H1 (cell line): ENCODE results near the gene MYL6B. TPM values are rescaled to one million over a fixed set of nuclear protein-coding genes. Genes with fewer than 3 reads are reported as not detected.

Experiments used
- CTCF ChIA-PET: fragments of 300-600 bp; sonication (Branson Sonifier 250); formaldehyde crosslinking; loops from one replicate; lab custom pipeline; 2021; ENCODE audit not compliant: partially characterized antibody; lab: Charles Lee
- POLR2A ChIA-PET: fragments of 300-600 bp; sonication (Branson Sonifier 250); formaldehyde crosslinking; loops from one replicate; lab custom pipeline; 2021; ENCODE audit warnings: inconsistent platforms; ENCODE audit not compliant: partially characterized antibody; lab: Charles Lee
- DNase-seq, 2 experiments: peaks; one replicate each; pipeline versions ENCODE4 v3.0.0 to v3.0.0-alpha.2; 2010 to 2022; ENCODE audit warnings: low spot score in 2 of 2, low read depth in 1 of 2, mixed read lengths in 1 of 2
- FAIRE-seq: peaks from 2 replicates; lab custom pipeline; 2011; peaks lifted over from hg19 to GRCh38; lab: Jason Lieb, UNC
- H2AFZ ChIP-seq: 2 replicates; pipeline ENCODE4 v1.8.1; 2012; ENCODE audit warnings: low read length, inconsistent platforms
- H2AK5ac ChIP-seq: 2 replicates; pipeline ENCODE4 v1.6.1; 2013; ENCODE audit warnings: low read depth, low read length
- H2BK120ac ChIP-seq: replicated peaks from 2 replicates; pipeline ENCODE3; 2013; ENCODE audit warnings: low read depth, low read length, inconsistent platforms
- H2BK12ac ChIP-seq: 2 replicates; pipeline ENCODE4 v1.6.1; 2013; ENCODE audit warnings: low read depth, low read length
- H2BK15ac ChIP-seq: 2 replicates; pipeline ENCODE4 v1.6.1; 2013; ENCODE audit warnings: low read length
- H2BK20ac ChIP-seq: 2 replicates; pipeline ENCODE4 v1.6.1; 2013; ENCODE audit warnings: low read length
- H2BK5ac ChIP-seq: 2 replicates; pipeline ENCODE4 v1.6.1; 2013; ENCODE audit warnings: low read depth, low read length
- H3K14ac ChIP-seq: 2 replicates; pipeline ENCODE4 v1.6.1; 2013; ENCODE audit warnings: inconsistent platforms; ENCODE audit not compliant: insufficient read length
- H3K18ac ChIP-seq: 2 replicates; pipeline ENCODE4 v1.6.1; 2013; ENCODE audit warnings: low read length; ENCODE audit errors: extremely low read depth
- H3K23ac ChIP-seq: 2 replicates; pipeline ENCODE4 v1.6.1; 2013; ENCODE audit warnings: inconsistent platforms; ENCODE audit not compliant: insufficient read length
- H3K23me2 ChIP-seq: 2 replicates; pipeline ENCODE4 v1.6.1; 2013; ENCODE audit warnings: low read depth, low read length
- H3K27ac ChIP-seq: 2 replicates; pipeline ENCODE4 v1.6.1; 2011; ENCODE audit warnings: low read depth, low read length, inconsistent platforms
- H3K27me3 ChIP-seq, 4 experiments: replicated peaks in 1 of 4; 1 replicate in 1 of 4; 2 replicates in 3 of 4; pipeline versions ENCODE4 v1.6.1 to v1.8.1; 2011 to 2013; ENCODE audit warnings: low read length in 3 of 4, mild to moderate bottlenecking in 3 of 4, inconsistent platforms in 2 of 4, mixed read lengths in 2 of 4, moderate library complexity in 1 of 4; ENCODE audit not compliant: control insufficient read depth in 3 of 4, insufficient read depth in 3 of 4; ENCODE audit errors: extremely low read depth in 1 of 4
- H3K36me3 ChIP-seq, 4 experiments: 2 replicates each; pipeline versions ENCODE4 v1.6.1 to v1.8.1; 2011 to 2013; ENCODE audit warnings: mild to moderate bottlenecking in 4 of 4, low read length in 3 of 4, moderate library complexity in 2 of 4, control low read depth in 1 of 4, inconsistent platforms in 1 of 4; ENCODE audit not compliant: insufficient read depth in 4 of 4, control insufficient read depth in 2 of 4
- H3K4ac ChIP-seq: replicated peaks from 2 replicates; pipeline ENCODE3; 2013; ENCODE audit warnings: low read length, low read depth, mixed read lengths, inconsistent platforms; ENCODE audit not compliant: insufficient read length
- H3K4me1 ChIP-seq, 4 experiments: replicated peaks in 1 of 4; 1 replicate in 1 of 4; 2 replicates in 3 of 4; pipeline versions ENCODE4 v1.6.1 to v1.8.1; 2011 to 2013; ENCODE audit warnings: low read length in 3 of 4, inconsistent platforms in 2 of 4, mixed read lengths in 1 of 4; ENCODE audit not compliant: insufficient read depth in 4 of 4, control insufficient read depth in 3 of 4
- H3K4me2 ChIP-seq, 2 experiments: 2 replicates each; pipeline versions ENCODE4 v1.6.1 to v1.8.1; 2011 to 2013; ENCODE audit warnings: low read depth in 2 of 2, low read length in 2 of 2, control low read depth in 1 of 2, inconsistent platforms in 1 of 2, mild to moderate bottlenecking in 1 of 2; ENCODE audit not compliant: insufficient read depth in 1 of 2
- H3K4me3 ChIP-seq, 4 experiments: fragments of 200-600, 300-600 bp in 1 of 4; sonication (generic), shearing (Covaris generic), sonication (Bioruptor Twin) in 1 of 4; 2 replicates each; pipeline versions ENCODE4 v1.5.1 to v1.8.1; 2011 to 2016; ENCODE audit warnings: low read length in 4 of 4, low read depth in 3 of 4, control low read depth in 2 of 4, inconsistent platforms in 2 of 4, mild to moderate bottlenecking in 2 of 4, mixed read lengths in 1 of 4, moderate library complexity in 1 of 4; ENCODE audit not compliant: insufficient read depth in 2 of 4; ENCODE audit errors: extremely low read depth in 1 of 4
- H3K56ac ChIP-seq: replicated peaks from 2 replicates; pipeline ENCODE3; 2013; ENCODE audit warnings: low read depth, mild to moderate bottlenecking, mixed read lengths, low read length, inconsistent platforms; ENCODE audit not compliant: insufficient read length
- H3K79me1 ChIP-seq: 2 replicates; pipeline ENCODE4 v1.6.1; 2013; ENCODE audit warnings: low read depth, low read length, control low read depth
- H3K79me2 ChIP-seq, 2 experiments: 2 replicates each; pipeline versions ENCODE4 v1.6.1 to v1.8.1; 2012 to 2013; ENCODE audit warnings: low read length in 2 of 2, mild to moderate bottlenecking in 2 of 2, inconsistent platforms in 1 of 2; ENCODE audit not compliant: insufficient read depth in 2 of 2, control insufficient read depth in 1 of 2
- H3K9ac ChIP-seq, 4 experiments: replicated peaks in 1 of 4; 1 replicate in 1 of 4; 2 replicates in 3 of 4; pipeline versions ENCODE4 v1.6.1 to v1.8.1; 2011 to 2013; ENCODE audit warnings: low read depth in 3 of 4, low read length in 3 of 4, control low read depth in 2 of 4, mild to moderate bottlenecking in 2 of 4, moderate library complexity in 2 of 4, inconsistent platforms in 1 of 4; ENCODE audit errors: extremely low read depth in 1 of 4
- H3K9me3 ChIP-seq, 2 experiments: 2 replicates each; pipeline versions ENCODE4 v1.6.1 to v1.8.1; 2012 to 2013; ENCODE audit warnings: mild to moderate bottlenecking in 2 of 2, moderate library complexity in 2 of 2, control low read depth in 1 of 2, inconsistent platforms in 1 of 2, low read depth in 1 of 2, low read length in 1 of 2, mixed read lengths in 1 of 2; ENCODE audit not compliant: insufficient read depth in 2 of 2
- H4K20me1 ChIP-seq, 2 experiments: replicated peaks in 1 of 2; 2 replicates each; pipeline versions ENCODE3 to v1.8.1; 2011 to 2013; ENCODE audit warnings: inconsistent platforms in 2 of 2, low read length in 2 of 2, mild to moderate bottlenecking in 1 of 2; ENCODE audit not compliant: insufficient read depth in 2 of 2, control insufficient read depth in 1 of 2
- H4K5ac ChIP-seq: 2 replicates; pipeline ENCODE4 v1.6.1; 2013; ENCODE audit warnings: low read length, low read depth, mixed read lengths, inconsistent platforms; ENCODE audit not compliant: insufficient read length
- H4K8ac ChIP-seq: 2 replicates; pipeline ENCODE4 v1.8.0; 2013; ENCODE audit warnings: mild to moderate bottlenecking, moderate library complexity, low read length, inconsistent platforms; ENCODE audit not compliant: insufficient read depth; ENCODE audit errors: extremely low read depth
- H4K91ac ChIP-seq: replicated peaks from 2 replicates; pipeline ENCODE3; 2013; ENCODE audit warnings: low read length, mixed read lengths, inconsistent platforms; ENCODE audit not compliant: insufficient read length
- CTBP2 ChIP-seq: IDR thresholded peaks from 2 replicates; pipeline ENCODE4 v1.7.0; 2011; ENCODE audit warnings: borderline replicate concordance, mild to moderate bottlenecking, moderate library complexity, mixed read lengths, low read length; ENCODE audit not compliant: insufficient read depth, insufficient read length
- JUN ChIP-seq: IDR thresholded peaks from 2 replicates; pipeline ENCODE4 v1.6.1; 2011; ENCODE audit warnings: low read depth, mild to moderate bottlenecking, improper control_type of control experiment, low read length
- KDM4A ChIP-seq: IDR thresholded peaks from one replicate; pipeline ENCODE4 v1.7.1; 2012; ENCODE audit warnings: low read depth, mild to moderate bottlenecking, moderate library complexity, low read length, inconsistent platforms; ENCODE audit not compliant: severe bottlenecking
- MAX ChIP-seq: IDR thresholded peaks from 2 replicates; pipeline ENCODE4 v1.6.1; 2012; ENCODE audit warnings: inconsistent platforms
- RFX5 ChIP-seq: IDR thresholded peaks from 2 replicates; pipeline ENCODE4 v1.6.1; 2011; ENCODE audit warnings: low read depth, low read length, improper control_type of control experiment, borderline replicate concordance
- SP2 ChIP-seq: IDR thresholded peaks from 2 replicates; pipeline ENCODE4 v1.6.1; 2012; ENCODE audit warnings: mild to moderate bottlenecking, low read length, inconsistent platforms
- WGBS, 2 experiments: shearing (Covaris generic) in 1 of 2; methylation state at CpG; one replicate each; pipeline versions ENCODE4 v1.1.6 to v1.1.7; 2013 to 2015; ENCODE audit warnings: low lambda C conversion rate in 2 of 2, mixed read lengths in 2 of 2, inconsistent platforms in 1 of 2, low coverage in 1 of 2, missing lambda C conversion rate in 1 of 2; ENCODE audit not compliant: insufficient replicate concordance in 2 of 2, insufficient coverage in 1 of 2, insufficient read length in 1 of 2; ENCODE audit errors: extremely low coverage in 1 of 2, missing lambda C conversion rate in 1 of 2; 5-methylcytosine and 5-hydroxymethylcytosine counted together
- polyA plus RNA-seq, 7 experiments: library from polyadenylated mRNA; depleted of rRNA in 3 of 7; stranded (reverse) in 5 of 7; unstranded in 2 of 7; fragments of >200 nt in 5 of 7; fragments of 200-250 nt in 2 of 7; gene quantifications; 1 replicate in 5 of 7; 2 replicates in 1 of 7; 4 replicates in 1 of 7; pipeline versions ENCODE4 v1.2.1 to v1.2.3, GENCODE V29; 2011 to 2013; ENCODE audit warnings: missing spikeins in 2 of 7, mixed read lengths in 2 of 7
- total RNA-seq: library from RNA; stranded (reverse); fragmentation: NEBNext Ultra II Directional; extraction: Animal tissue kit (Norgen Biotek cat#: 25700); gene quantifications from 2 replicates; pipeline ENCODE4 v1.2.1, GENCODE V29; 2021
- TF ChIP-seq, protein P1 (sequence below), 3 experiments: IDR thresholded peaks; 1 replicate in 2 of 3; 2 replicates in 1 of 3; pipeline versions ENCODE4 v1.5.1 to v1.6.1; 2011; ENCODE audit warnings: low read length in 3 of 3, mild to moderate bottlenecking in 3 of 3, inconsistent platforms in 2 of 3, low read depth in 1 of 3, moderate library complexity in 1 of 3; ENCODE audit not compliant: insufficient read depth in 1 of 3; ENCODE audit errors: control extremely low read depth in 1 of 3

The MYL6B gene
- total and polyA plus RNA-seq, 2 of the 8 experiments (the other 6 are each of a cell fraction or from before 2014, with no cell fraction given) = 163 to 202 TPM

- Histone ChIP-seq H4K5ac (peak within 1 kb of the TSS; percentile 93), H2AK5ac (no peak within 1 kb of the TSS), H4K8ac (no peak within 1 kb of the TSS), H3K36me3 (peaks cover 5 to 23% (median 13%) of the 10 kb centered on the region in 4 experiments; a peak in 7 of 8 replicates), H2BK120ac (no peak within 1 kb of the TSS), H2BK20ac (no peak within 1 kb of the TSS), H3K4me3 (peak within 1 kb of the TSS; percentile 85 to 99 (median 96)), H3K18ac (peak within 1 kb of the TSS; percentile 100; the same call in 1 of the 2 replicates), H3K9ac (peak within 1 kb of the TSS; percentile 93 to 100 (median 98)), H3K4ac (no peak within 1 kb of the TSS), H2BK5ac (peak within 1 kb of the TSS; percentile 98), H3K4me2 (peak within 1 kb of the TSS; percentile 96 to 99), H2AFZ (no peak within 1 kb of the TSS; the same call in 1 of the 2 replicates), H2BK15ac (peak within 1 kb of the TSS; percentile 83; the same call in 1 of the 2 replicates), H3K4me1 (peaks cover 0 to 9% (median 5%) of the 10 kb centered on the region in 4 experiments; a peak in 5 of 7 replicates), H3K27me3 (no peaks in the 10 kb centered on the region), H3K79me2 (peaks cover 3 to 13% of the 10 kb centered on the region in 2 experiments; a peak in 3 of 4 replicates), H3K23ac (no peak within 1 kb of the TSS), H3K56ac (peak within 1 kb of the TSS; percentile 78), H2BK12ac (no peak within 1 kb of the TSS; the same call in 1 of the 2 replicates), H4K91ac (no peak within 1 kb of the TSS), H4K20me1 (peaks cover 0 to 3% of the 10 kb centered on the region in 2 experiments), H3K9me3 (no peaks in the 10 kb centered on the region), H3K27ac (peak within 1 kb of the TSS; percentile 97), H3K79me1 (no peaks in the 10 kb centered on the region; the same call in 1 of the 2 replicates), H3K23me2 (peaks cover 10% of the 10 kb centered on the region), H3K14ac (no peak within 1 kb of the TSS)
- 2% methylated on average over 61 of the region's 61 CpGs; no CpG with 5 or more reads in 1 of the 2 experiments for WGBS, 2 experiments
- POLR2A ChIA-PET = interaction anchor here (0.6 to 7.1 kb wide), 34 partner anchors 10 to 314 kb away, joined by 3 to 267 read pairs (median 5); partner anchors contain the start of genes ANKRD52, CNPY2, COQ10A and DNAJC14
- DNase-seq (peak; percentile 96 to 100), FAIRE-seq (peak; percentile 82)
- CTCF ChIA-PET = interaction anchor here (0.5 to 5.3 kb wide), 24 partner anchors 12 to 138 kb away, joined by 3 to 47 read pairs (median 6); partner anchors contain the start of genes ESYT1, MYL6B, PA2G4 and RNF41
- TF ChIP-seq RFX5 (no peak), CTBP2 (no peak), SP2 (peak; percentile 89), JUN (no peak), MAX (peak; percentile 86), KDM4A (peak; percentile 57)
- TF ChIP-seq, protein P1, sequence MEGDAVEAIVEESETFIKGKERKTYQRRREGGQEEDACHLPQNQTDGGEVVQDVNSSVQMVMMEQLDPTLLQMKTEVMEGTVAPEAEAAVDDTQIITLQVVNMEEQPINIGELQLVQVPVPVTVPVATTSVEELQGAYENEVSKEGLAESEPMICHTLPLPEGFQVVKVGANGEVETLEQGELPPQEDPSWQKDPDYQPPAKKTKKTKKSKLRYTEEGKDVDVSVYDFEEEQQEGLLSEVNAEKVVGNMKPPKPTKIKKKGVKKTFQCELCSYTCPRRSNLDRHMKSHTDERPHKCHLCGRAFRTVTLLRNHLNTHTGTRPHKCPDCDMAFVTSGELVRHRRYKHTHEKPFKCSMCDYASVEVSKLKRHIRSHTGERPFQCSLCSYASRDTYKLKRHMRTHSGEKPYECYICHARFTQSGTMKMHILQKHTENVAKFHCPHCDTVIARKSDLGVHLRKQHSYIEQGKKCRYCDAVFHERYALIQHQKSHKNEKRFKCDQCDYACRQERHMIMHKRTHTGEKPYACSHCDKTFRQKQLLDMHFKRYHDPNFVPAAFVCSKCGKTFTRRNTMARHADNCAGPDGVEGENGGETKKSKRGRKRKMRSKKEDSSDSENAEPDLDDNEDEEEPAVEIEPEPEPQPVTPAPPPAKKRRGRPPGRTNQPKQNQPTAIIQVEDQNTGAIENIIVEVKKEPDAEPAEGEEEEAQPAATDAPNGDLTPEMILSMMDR (IDR thresholded peaks at IDR 0.05; ENCODE audit: control extremely low read depth in 1 of 3, insufficient read depth in 1 of 3, low read depth in 1 of 3, low read length in 3 of 3) = peak; percentile 28 to 53 (median 41)
Measured at GRCh38 chr12:56117778-56118687, 34.4 kb upstream of the MYL6B start, which contains the start of gene ZC3H10. ZC3H10 (plus strand) TSS chr12:56118266; CDS start chr12:56120563, 2,297 bp downstream.
